Stimulated activated naive CD8-positive, alpha-beta T cell treated with anti-CD3 and anti-CD28 coated beads, Interleukin-15, Interleukin-2, amounts not matched to agents 100 U/mL and 50 U/mL, for 24 hours (primary cell): ENCODE results near the gene MACROD1.
"Not testable (repeated sequence)": the region's sequence is repeated elsewhere in the genome, so short reads cannot be mapped to it uniquely, and the experiment has no call there.

ENCODE experiments used
- ATAC-seq: fragments of 150-1000 bp; cut with Tn5 transposase; one replicate; pipeline ENCODE4 v1.10.0; 2021
- DNase-seq: peaks from one replicate; pipeline ENCODE4 v3.0.0; 2021

The MACROD1 gene

DNA sequence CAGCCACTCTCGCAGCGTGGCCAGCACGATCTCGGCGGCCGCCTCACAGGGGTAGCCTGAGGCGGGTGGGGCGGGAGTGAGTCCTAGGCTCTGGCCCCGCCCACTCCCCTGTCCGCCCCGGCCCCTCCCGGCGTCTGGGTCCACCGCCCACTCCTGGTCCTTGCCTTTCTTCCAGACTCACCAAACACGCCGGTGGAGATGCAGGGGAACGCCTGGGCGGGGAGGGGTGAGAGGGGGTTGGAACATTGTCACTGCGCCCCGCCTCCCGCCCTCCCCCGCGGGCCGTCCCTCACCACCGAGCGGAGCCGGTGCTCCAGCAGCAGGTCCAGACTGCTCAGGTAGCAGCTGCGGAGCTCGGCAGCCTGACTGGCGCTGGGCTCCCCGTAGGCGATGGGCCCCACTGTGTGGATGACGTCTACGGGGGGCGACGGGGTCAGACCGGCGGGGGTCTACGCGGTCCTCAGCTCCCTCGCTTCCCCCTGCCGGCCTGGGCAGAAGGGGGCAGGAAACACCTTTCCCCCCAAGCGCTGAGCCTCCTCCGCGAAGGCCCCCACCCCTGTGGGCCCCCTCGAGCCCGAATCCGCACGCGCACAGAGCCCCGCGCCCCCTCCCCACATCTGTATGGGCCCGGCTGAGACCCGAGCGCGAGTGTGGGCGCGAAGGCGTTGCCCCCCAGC is 166.4 kb downstream of the MACROD1 start:
- DNase-seq (peak; percentile 69), ATAC-seq (peak; percentile 44)

DNA sequence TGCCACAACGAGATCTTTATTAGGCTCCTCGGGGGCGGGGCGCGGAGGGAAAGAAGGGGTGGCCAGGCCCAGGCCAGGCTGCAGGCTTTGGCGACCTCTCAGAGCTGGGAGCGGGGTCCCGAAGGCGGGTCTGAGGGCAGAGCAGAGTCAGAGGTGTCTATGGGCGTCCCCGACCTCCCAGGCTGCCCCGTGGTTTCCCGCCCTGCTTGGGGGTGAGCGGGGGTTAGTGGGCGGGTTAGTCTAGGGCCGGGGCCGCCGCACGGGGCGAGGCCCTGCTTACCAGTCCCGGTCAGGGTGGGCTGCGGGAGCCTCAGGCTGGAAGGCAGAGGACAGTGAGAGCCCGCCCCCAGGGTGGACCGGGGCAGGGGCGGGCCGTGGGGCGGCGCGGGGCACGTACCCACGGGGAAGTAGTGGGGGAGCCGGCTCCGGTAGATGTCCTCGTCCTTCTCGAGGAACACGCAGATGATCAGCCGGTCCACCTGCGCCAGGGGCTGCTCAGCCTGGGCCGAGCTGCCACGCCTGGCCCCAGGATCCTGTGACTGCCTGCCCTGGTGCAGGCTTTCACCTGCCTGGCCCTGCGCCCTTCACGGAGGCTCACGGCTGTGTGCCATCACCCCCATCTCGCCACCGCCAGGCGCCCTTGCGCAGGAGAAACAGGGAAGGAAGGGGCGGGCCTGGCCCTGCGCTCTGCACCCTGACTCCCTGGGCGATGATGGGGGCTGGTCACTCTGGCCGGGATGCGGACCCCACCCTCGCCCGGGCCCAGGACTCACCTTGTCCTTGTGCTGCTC is 167.2 kb downstream of the MACROD1 start:
- DNase-seq, result no peak
- ATAC-seq, result no peak

DNA sequence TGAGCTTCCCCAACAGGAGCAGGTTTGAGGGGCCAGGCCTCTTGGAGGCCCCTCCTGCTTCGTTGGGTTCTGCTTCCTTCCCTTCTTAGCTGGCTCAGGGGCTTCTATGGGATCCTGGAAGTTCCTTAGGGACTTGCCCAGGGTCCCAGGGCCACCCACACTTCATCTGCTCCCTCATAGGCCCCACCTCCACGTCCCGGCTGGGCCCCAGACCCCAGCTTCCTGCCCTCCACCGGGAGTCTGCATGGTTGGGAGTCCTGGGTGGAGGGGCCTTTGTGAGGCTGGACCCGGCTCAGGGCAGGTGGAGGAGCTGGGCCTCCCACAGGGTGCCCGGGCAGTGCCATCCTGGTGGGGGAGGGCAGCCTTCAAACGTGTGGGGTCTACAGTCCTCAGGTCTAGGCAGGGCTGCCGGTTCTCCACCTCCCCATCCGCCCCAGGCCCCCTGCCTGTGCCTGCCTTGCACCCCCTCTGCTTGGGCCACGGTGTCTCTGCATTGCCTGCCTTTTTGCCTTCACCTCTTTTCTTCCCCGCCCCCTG is 168.0 kb downstream of the MACROD1 start:
- ATAC-seq (no peak), DNase-seq (no peak)

DNA sequence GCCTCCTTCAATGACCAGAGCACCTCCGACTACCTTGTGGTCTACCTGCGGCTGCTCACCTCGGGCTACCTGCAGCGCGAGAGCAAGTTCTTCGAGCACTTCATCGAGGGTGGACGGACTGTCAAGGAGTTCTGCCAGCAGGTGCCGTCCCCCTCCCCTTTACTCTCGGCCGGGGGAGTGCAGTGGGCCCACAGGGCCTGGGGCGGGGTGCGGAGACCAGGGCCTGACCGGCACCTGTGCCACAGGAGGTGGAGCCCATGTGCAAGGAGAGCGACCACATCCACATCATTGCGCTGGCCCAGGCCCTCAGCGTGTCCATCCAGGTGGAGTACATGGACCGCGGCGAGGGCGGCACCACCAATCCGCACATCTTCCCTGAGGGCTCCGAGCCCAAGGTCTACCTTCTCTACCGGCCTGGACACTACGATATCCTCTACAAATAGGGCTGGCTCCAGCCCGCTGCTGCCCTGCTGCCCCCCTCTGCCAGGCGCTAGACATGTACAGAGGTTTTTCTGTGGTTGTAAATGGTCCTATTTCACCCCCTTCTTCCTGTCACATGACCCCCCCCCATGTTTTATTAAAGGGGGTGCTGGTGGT is 168.7 kb downstream of the MACROD1 start:
- ATAC-seq, result no peak

DNA sequence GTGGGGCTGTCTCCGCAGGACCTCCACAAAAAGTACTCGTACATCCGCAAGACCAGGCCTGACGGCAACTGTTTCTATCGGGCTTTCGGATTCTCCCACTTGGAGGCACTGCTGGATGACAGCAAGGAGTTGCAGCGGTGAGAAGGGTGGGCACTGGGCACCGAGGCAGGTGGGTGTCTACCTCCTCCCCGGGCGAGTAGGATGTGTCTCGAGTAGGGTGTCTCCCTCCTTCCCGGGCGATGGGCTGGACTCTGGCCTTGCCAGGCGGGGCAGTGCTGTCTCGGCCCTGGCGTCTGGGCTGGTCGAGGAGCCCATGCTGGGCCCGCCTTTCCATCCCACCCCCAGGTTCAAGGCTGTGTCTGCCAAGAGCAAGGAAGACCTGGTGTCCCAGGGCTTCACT is 169.4 kb downstream of the MACROD1 start:
- ATAC-seq (no peak), DNase-seq (no peak)

More for the DNA sequence above, 168.7 kb downstream of the MACROD1 start:
- DNase-seq, result no peak

DNA sequence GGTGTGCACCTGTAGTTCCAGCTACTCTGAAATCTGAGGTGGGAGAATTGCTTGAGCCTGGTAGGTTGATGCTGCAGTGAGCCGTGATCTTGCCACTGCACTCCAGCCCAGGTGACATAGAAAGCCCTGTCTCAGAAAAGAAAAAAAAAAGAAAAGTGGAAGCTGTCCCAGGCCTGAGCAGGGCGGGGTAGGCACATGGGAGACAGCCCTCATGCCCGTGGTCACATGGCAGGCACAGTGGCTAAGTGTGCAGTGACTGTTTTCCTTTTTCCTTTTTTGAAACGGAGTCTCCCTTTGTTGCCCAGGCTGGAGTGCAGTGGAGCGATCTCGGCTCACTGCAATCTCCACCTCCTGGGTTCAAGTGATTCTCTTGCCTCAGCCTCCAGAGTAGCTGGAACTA is 171.9 kb downstream of the MACROD1 start:
- ATAC-seq (no peak), DNase-seq (no peak)

DNA sequence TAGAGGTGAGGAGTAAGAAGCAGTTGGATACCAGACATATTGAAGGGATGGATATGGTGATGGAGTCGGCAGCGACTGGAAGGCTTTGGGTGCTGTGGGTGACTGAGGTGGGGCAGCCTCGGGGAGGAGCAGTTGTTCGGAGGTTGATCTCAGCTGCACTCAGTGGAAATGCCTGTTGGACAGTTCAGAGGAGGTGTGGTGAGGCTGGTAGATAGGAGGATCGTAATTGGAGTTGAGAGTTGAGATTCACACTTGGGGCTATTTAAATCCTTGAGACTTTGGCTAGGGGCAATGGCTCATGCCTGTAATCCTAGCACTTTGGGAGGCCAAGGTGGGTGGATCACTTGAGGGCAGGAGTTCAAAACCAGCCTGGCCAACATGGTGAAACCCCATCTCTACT is 172.8 kb downstream of the MACROD1 start:
- ATAC-seq (no peak), DNase-seq (no peak)

DNA sequence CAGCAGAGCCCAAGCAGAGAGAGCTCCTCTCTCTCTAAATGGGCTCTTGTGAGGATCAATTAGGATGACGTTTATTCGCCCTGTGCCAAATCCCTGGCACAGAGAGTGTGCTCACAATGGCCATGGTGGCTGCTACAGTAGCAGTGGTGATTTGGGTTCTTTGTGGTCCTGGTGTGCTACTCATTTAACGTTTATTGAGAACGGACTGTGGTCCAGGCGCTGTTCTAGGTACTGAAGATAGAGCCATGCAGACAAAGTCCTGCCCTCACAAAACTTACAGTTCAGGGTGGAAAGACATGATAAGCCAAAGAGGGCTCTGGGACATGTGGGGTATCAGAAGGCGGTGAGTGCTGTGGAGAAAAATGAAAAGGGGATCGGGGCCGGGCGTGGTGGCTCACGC is 174.4 kb downstream of the MACROD1 start:
- ATAC-seq (no peak), DNase-seq (no peak)

DNA sequence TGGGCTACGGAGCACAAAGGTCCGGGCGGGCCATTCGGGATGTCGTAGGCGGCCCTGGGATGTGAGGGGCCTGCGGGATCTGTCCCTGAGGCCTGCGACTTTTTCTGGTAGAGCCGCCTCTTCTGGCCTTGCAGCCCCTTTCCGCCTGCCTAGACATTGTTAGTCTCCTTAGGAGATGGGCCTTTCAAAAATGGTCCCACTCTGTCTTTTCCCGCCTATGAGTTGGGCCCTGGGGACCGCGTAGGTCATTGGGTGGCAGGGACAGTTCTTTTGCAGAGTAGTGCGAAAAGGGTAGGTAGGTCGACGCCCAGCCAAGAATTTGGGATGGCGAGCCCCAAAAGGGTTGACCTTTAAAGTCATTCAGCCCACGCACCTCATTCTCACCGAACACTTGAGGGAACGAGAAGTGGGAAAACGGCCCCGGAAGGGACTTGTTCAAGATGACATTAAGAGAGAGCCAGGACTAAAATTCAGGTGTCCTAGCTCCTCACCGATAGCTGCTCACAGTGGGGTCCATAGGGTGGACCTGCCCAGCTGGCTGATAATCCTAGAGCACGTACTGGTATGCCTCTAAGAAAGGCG is 178.9 kb downstream of the MACROD1 start:
- ATAC-seq, result no peak
- no peak for DNase-seq

DNA sequence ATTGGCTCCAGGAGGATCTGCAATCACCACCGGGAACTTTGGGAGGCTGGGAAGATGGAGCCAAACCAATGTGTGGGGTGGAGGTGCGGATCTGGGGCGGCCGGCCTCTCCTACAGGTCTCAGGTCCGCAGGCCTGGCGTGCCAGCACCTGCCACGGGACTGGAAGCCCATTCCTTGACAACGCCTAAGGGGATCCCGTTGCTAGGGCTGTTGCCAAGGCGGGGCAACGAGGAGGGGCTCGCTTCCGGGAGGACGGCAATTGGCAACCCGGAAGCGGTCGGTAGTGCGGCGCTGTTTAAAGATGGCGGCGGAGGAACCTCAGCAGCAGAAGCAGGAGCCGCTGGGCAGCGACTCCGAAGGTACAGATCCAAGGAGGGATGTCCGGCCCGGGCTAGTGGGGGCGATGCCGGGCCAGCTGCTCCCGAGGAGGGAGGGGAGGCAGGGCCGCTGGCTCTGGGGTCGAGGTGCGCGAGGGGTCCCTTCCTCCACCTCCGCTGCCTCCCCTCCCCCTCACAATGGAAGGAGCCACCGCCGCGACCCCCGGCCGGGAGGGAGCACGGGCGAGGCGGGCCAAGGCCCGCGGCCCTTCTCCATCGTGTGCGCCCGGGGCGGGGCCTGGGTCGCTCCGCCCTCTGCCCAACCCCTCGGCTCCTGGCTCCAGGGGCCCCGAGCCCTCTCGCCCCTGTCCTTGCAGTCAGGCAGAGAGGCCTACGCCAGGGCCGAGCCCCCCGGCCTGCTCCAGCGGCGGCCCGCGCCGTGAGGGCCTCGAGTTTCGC is 179.6 kb downstream of the MACROD1 start, which contains the start of gene OTUB1:
Gene OTUB1 (plus strand): TSS at position 283 of the 776 bp plus-strand sequence. CDS start 19 bp downstream, at position 302.
- peak; percentile 91 for ATAC-seq
- DNase-seq, result peak; percentile 90

DNA sequence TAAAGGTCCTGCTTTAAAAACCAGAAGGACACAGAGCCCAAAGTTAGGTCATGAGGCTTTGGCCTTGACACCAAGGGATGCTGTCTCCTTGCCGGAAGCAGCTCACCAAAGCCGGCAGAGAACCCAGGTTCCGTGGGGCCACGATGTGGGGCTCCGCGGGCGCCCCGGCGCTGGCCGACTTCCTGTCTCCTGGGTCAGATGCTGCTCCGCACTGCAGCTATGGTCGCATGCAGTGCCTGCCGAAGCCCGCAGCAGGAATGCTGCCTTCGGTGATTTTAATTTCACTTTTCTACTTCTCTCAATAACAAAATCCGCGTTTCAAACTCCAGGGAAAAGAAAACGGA is 180.1 kb downstream of the MACROD1 start:
- peak; percentile 81 for ATAC-seq
- peak; percentile 80 for DNase-seq

DNA sequence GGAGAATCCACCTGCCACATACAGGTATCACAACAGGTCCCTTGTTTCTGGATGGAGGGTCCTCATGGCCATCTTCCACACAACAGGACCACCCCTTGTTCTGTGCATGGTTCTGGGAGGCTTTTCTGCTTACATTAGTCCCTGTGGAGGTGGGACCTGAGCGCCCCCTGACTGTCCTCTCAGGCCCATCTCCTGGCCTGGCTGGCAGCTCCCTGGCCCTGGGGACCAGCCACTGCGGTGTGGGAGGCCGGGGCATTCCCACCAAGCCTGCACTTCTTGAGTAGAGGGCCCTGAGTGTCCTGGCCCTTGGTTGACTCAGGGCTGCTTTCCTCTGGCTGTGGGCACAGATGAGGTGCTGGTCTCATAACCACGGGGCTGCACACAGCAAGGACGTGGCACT is 186.5 kb downstream of the MACROD1 start:
- no peak for ATAC-seq
- DNase-seq, result no peak

DNA sequence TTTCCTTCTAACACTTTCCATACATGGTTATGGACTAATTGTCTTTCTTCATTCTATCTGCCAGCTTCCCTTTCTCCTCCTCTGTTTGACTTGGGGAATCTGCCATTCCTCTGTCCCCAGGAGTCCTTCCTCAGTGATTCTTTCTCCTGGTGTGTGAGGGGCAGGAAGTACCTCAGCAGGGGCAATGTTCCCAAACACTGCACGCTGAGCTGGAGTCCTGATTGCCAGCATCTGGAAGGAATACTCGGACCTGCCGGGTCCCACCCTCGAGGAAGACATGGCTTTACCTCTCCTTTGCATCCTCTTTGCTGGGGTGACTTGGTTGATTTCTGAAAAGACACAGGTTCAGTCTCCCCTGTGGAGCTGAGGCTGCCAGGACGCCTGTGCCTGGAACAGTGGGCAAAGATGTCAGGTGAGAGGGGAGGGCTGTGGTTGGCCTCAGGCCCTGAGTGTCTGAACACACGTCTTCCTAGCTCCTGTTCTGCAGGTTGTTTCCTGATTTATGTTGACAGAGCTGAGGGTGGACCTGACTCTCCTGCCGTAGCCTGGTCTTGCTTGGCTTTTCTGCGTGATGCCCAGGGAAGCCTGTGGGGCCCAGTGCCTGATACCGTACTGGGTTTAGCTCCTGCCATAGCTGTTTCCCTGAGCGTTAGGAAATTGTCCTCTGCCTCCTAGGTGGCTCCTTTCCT is 187.2 kb downstream of the MACROD1 start:
- no peak for DNase-seq
- ATAC-seq, result no peak

DNA sequence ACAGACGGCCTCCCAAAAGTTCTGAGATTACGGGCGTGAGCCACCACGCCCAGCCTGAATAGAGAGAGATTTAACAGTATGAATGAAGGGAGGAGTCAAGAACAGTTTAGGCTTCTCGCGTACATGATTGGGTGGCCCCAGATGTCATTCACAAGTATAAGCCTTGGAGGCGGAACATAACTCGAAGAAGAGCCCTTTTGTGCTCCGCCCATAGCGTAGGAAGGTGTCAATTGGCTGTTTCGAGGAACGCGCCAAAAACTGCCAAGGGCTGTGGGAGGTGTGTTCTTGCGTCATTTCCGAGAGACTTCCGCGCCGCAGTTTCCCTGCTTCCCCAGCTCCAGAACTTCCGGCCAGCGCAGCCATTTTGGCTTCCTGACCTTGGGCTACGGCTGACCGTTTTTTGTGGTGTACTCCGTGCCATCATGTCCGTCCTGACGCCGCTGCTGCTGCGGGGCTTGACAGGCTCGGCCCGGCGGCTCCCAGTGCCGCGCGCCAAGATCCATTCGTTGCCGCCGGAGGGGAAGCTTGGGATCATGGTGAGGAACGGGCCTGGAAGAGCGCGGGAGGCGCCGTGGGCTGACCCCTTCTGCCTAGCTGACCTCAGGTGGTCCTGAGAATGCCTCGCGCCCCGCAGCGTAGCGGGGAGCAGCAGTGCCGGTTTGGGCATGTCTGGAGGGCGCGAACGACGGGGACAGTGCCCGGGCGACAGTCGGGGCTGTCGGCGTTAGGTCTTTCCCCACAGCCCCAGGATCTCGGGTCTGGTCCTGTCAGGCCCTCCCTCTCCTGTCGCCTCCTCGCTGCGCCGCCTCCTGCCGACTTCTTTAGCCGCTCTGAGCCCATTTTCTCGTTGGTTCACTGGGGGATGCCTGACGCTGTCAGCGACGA is 191.4 kb downstream of the MACROD1 start, which contains the start of gene COX8A:
Gene COX8A (plus strand): TSS at position 362 of the 885 bp plus-strand sequence. CDS start 61 bp downstream, at position 423.
- DNase-seq (peak; percentile 92), ATAC-seq (peak; percentile 99)

DNA sequence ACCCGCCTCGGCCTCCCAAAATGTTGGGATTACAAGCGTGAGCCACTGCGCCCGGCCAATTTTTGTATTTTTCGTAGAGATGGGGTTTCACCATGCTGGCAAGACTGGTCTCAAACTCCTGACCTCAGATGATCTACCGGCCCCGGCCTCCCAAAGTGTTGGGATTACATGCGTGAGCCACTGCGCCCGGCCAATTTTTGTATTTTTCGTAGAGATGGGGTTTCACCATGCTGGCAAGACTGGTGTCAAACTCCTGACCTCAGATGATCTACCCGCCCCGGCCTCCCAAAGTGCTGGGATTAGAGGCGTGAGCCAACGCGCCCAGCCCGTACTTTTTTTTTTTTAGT is 192.0 kb downstream of the MACROD1 start:
- ATAC-seq, result not testable (repeated sequence)

DNA sequence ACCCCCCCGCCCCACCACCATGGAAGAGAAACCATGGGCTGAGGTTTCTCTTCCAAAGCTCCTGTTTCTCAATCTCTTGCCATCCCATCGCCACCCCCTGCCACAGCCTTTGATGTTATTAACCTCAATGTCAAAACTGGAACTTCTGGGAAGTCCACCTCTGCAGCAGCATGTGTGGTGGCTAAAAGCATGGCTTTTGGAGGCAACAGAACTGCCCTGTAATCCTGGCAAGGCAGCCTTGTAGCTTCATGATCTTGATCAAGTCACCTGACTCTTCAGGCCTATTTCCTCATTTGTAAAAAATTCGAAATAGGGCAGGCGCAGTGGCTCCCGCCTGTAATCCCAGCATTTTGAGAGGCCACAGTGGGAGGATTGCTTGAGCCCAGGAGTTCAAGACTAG is 195.0 kb downstream of the MACROD1 start:
- ATAC-seq (no peak), DNase-seq (no peak)

More for the DNA sequence above, 192.0 kb downstream of the MACROD1 start:
- DNase-seq, result not testable (repeated sequence)

DNA sequence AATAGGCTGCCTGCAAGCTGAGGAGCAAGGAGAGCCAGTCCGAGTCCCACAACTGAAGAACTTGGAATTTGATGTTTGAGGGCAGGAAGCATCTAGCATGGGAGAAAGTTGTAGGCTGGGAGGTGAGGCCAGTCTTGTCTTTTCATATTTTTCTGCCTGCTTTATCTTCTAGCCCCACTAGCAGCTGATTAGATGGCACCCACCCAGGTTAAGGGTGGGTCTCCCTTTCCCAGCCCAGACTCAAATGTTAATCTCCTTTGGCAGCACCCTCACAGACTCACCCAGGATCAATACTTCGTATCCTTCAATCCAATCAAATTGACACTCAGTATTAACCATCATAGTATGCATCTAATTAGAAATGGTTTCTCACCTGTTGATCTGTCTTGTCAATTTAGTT is 196.5 kb downstream of the MACROD1 start:
- no peak for ATAC-seq
- DNase-seq, result no peak

DNA sequence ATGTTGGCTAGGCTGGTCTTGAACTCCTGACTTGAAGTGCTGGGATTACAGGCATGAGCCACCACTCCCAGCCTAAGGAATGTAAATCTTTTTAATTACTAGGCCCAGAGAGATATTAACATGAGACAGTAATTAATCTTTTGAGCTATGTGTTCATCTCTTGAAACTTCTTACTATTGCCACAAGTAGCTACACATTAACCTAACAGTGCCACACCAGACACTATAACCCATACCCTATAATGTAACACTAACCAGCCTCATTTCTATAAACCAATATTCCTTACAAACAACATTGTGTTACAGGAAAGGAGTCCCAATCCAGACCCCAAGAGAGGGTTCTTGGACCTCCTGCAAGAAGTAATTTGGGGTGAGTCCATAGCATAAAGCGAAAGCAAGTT is 199.5 kb downstream of the MACROD1 start:
- DNase-seq (no peak), ATAC-seq (no peak)

DNA sequence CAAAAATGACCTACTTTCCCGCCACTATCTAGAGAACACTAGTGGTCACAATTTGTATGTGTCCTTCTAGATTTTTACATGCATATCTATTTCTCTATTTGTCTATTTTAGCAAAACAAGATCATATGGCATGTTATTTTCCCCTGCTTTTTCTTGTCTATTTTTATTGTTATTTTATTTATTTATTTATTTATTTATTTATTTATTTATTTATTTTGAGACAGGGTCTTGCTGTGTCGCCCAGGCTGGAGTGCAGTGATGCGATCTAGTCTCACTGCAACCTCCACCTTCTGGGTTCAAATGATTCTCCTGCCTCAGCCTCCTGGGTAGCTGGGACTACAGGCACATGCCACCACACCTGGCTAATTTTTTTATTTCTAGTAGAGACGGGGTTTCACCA is 202.0 kb downstream of the MACROD1 start:
- not testable (repeated sequence) for ATAC-seq, DNase-seq
